Fibroblast of peridontal ligament (primary cell): Measurements from ENCODE around the gene KCNK16.

Source experiments
- DNase-seq: peaks from one replicate; pipeline ENCODE4 v3.0.0-alpha.2; 2010; ENCODE audit errors: extremely low read depth

The KCNK16 gene

DNA sequence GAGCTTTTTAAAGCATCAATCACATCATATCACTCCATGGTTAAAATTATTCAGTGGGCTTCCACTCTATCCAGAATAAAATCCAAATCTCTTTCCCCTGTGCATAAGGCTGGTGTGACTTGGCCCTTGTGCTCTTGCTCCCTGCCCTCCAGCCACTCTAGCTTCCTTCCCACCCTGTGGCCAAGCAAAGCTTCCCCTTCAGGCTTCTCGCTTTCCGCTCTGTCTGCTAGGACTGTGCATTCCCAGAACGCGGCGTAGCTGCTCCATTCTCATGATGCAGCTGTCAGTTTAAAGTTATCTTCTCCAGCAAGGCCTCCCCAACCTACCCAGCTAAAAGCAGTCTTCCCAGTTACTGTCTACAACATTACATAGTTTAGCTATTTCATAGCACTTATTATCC lies 19.4 kb upstream of the KCNK16 start:
- no peak for DNase-seq

DNA sequence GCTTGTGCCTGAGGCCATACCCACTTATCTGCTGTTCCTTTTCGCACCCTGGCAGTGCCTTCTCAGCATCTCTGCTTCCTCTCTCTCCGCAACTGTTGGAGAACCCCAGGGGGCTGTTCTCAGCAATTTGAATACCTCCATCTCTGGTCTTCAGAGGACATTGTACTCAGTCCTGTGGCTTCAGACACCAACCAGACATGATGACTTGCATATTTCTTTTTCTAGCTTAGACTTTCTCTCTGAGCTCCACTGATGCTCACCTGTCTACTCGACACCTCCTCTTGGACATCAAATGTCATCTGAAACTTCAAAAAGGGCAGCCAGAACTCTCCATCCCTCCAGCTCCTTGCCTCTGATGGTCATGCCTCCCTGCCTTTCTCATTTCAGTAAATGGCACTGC lies 18.9 kb upstream of the KCNK16 start:
- no peak for DNase-seq

DNA sequence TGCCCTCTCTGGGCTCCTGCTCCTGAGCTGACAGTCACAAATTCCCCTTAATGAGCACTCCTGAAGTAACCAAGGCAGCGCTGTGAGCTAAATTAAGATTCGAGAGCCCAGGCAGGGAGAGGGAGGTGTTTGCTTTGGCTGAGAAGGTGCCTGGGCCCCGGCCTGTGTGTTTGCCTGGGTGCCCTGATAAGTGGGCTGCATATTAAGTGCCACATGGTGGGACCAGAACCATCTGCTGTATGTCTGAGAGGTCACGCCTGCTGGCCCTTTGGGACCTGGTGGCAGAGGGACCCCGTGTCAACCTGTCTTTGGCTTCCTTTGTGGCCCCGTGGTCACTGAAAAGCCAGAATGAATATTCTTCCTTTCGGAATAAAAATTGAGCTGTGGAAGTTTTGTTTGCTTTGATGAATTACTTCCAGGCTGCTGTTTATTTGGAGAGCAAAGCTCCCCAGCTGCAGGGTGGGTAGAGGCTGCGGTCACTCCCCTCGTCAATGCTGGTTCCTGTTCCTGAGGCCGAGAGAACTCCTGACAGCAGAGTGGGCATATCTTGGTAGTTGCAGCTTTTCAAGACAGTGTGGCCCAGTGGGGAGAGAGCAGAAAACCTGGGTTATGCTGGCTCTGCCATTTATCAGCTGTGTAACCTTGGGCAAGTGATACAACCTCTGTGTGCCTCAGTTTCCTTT lies 17.5 kb upstream of the KCNK16 start:
- DNase-seq: no peak

DNA sequence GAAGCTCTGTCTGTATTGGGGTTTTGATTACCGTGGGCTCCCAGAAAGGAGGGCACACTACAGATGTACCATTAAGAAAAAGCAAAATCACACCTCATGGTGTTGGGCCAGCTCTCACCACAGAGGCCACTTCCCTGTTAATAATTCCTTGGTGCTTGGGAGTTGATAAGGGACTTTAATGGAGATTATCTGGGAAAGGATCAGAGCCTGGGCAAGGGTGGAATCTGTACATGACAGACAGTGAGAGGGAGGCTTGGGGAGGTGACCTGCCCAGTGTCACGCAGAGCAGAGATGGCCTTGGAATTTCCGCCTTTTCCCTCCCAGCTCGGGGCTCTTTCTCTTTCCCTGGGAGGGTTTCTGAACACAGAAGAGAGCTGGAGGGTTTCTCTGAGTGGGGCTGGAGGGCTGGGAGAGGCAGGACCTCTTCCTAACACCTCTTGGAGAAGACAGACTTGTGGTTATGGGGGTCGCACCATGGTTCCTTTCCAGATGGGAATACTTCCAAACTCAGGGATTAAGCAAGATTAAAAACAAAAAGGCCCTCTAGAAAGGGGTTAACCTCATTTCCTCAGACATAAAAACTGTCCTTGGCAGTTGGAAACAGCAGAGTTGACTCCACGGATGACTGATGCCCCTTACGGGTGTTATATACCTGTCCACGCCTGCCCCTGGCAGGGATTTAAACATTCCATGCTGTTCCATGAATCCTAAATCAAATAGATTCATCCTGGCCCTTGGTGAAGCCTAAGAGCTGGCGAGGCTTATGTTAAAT lies 16.8 kb upstream of the KCNK16 start:
- DNase-seq: no peak

DNA sequence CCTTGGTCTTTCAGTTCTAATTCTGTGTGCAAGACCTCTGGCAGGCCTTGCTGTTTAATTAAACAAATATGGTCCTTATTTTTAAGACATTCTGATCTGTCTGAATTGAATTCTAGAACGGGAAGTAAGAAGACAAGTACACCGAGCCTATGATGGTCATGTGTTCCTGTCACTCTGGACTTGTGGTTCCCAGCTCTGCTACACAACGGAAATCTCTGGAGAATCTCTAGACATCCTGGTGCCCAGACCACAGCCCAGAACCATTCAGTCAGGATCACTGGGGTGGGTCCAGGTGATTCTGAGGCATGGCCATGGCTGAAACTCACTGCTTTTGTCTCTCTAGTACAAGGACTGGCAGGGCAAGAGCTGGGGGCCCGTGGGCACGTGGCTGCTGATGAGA lies 15.9 kb upstream of the KCNK16 start:
- DNase-seq: no peak

DNA sequence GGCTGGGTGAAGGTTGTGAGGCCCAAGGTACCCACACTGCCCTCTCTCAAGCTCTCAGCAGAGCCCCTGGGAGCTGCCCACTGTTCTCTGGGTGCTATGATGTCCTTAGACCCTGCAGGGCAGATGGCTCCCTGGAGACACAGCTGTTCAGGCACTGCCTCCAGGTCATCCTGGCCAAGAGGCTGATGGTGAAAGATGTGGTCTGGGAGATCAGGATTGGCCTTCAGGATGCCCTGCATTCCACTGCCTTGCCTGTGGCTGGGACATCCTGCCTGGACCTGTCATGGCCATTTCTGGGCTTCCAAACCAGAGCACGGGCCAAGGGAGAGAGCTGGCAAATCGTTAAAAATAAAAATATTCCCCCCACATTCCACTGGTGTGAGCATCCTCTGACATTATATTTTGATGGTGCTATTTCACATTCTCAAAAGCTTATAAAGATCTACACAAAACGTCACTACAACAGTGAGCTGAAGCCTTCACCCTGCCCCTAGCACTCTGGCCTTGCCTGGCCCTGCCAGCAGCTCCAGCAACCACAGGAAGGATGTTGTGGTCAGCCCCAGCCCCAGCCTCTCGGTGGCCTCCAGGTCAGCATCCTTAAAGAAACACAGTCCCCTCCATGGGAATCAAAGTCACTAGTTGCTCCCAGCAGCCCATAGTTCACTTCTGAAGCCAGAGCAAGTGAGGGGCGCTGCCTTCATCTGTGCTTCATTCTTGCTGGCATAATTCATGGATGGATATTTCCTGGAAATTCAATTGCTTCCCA lies 13.5 kb upstream of the KCNK16 start:
- DNase-seq: no peak

DNA sequence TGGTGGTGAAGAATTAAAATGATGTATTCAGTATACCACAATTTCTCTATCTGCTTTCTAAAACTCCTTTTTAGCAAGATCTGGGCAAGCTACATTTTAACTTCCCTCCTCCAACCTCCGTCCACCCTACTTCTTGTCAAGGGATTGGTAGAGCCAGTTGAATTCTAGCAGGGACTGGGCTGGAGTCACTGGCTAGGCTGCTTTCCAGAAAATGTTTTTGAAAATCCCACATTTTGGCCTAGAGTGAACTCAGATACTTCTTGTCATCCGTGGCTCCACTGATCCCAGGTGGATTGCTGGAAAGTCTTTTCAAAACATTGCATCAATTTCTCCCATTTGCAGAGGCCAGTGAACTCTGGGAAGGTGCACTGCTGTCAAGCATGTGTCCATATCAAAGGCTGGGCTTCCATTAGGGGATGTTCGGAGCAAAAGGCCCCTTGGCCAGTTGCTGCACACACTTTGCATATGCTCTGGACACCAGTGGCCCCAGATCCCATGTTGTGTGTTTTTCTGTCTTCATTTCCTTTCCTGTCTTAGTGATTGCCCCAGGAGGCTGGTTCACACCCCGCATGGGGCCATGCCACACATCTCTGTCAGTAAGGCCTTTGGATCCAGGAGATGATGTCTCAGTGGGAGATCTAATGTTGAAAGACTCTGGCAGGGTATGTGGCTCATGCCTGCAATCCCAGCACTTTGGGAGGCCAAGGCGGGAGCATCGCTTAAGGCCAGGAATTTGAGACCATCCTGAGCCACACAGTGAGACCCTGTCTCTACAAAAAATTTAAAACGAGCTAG lies 11.3 kb upstream of the KCNK16 start:
- no peak for DNase-seq

DNA sequence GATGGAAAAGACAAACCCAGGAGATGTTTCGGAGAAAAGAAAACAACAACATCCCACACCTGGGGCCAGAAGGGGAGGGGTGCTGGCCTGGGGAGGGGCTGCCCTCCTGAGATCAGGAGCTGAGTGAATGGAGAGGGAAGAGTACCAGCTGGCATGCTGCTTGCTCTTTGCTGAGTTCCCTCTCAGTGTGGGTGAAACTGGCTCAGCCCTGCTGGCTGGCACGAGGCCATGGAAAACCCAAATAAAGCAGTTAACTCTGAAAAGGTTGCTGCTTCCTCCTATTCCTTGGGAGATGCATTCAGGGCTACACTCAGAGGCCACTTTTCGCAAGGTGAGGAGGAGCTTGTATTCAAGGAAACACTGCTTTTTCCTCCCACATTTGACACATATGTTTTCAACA lies 8.0 kb upstream of the KCNK16 start:
- DNase-seq: no peak

DNA sequence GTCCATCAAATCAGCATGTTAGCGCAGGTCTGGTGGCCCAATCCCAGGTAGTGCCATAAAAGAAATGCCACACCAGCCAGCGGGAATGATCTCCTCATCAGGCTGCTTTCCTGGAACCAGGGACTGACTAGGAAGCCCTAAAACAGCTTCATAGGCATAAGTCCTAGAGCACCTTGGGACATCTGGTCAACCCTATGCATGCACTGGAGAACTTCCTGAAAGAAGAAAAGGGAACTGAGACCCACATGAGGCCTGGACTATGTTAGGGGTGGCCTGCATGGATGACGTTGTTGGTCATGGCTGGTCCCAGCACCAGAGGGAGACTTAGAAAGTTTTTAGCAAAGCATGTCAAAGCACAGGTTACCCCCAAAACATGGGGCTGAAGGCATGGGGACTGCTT lies 7.6 kb upstream of the KCNK16 start:
- no peak for DNase-seq

DNA sequence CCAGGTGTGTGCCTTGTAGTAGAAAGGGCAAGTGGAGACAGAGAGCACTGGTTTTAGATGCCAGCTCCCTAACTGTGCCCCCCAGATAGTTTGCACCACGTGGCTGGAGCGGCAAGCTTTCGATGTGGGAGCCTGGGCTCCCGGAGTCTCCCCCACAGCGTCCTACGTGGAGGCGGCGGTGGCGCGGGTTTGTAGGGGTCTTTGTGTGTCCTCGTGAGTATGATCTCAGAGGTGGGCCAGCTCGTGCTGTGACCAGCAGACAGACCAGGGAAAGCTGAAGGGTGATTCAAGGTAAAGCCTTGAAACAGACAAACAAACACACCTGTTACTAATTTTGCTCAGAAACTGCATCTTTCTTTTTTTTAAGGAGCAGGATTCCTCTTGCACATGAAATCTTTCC lies 5.6 kb upstream of the KCNK16 start:
- DNase-seq: no peak

DNA sequence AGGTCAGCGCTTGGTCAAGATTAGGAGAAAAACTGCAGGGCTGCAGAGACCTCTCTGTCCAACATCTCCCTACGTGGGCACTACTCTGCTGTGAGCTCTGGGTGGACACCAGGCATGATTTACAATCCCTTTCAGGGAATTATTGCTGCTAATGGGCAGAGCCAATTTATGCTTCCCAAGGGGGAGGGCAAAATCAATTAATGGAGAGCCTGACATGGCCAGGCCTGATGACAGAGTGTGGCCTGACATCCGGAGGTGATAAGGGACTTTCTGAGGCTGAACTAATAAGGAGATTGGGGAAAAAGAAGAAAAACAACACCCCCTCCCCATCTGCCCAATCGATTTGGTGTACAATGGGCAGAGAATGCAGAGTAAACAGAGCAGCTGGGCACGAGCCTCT lies 5.0 kb upstream of the KCNK16 start:
- DNase-seq: no peak

DNA sequence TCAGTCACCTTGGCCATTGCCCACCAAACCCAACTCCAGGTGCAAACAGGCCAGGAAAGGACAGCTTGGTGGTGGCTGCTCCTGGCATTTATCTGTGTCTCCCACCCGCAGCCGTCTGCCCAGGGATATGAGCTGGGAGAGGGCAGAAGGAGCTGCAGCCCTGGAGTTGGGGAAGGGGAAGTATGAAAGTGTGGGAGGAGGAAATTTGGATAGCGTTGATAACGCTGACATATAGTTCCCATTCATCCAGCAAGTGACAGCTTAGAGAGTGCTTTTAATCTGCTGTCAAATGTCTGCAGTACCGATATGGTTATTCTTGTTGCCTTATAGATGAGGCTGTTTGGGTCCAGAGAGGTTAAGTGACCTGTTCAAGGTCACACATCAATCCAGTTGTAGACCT lies 741 bp downstream of the KCNK16 start:
- DNase-seq: no peak

DNA sequence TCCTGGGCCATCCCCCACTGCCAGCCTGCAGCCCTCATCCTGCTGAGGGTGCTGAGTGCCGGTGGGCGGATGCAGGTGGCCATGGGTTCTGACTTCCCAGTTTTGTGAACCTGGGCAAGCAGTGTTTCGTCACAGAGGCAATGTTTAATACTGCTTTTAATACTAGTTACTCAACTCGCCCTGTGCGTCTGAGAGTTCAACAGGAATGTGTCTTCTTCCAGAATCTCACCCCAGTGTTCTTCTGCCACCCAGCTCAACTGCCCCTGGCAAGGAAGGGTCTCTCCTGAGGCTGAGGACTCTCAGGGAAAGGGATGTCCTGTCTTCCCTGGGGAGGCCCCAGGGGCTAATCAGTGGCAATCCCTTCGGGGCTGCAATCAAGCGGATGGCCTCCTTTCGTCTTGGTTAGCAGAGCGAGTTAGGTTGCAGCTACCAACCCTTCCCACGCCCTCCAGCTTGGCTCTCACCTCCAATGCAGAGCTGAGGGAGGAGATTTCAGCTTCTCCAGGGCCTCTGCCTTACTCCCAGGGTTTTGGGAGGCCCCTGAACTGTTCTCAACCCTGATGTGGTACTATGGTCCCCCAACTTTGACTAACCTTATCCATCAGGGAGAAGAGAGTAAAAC lies 2.0 kb downstream of the KCNK16 start:
- no peak for DNase-seq

DNA sequence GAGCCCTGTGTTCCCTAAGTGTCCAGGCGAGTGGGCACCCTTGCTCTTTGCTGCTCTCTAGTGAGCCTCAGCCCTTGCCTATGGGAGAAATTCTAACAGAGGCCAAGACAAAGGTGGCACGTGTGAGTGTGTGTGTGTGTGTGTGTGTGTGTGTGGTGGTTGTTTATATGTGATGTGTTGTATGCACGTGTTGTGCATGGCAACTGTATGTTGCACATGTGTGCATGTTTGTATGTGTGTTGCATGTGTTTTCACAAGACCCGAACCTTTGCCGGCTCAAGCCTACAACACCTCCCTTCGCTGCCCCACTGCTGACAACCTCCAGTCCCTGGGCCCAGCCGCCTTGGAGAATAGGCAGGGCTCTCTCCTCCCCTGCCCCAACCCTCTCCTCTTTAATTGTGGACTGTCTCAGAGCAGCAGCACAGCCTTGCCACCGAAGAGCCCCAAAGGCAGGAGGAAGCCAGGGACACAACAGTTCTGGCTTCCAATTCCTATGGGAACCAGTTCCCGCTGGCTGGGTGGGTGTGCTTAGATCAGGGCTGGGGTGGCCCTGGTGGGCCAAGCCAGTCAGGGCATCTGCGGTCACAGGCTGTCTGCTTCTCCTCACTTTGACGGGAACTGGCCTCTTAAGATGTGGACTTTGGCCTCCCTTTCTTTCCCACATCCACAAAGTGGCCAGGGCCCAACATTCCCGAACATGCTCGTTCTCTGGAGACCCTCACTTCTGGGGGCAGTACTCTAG lies 2.7 kb downstream of the KCNK16 start:
- DNase-seq: no peak

DNA sequence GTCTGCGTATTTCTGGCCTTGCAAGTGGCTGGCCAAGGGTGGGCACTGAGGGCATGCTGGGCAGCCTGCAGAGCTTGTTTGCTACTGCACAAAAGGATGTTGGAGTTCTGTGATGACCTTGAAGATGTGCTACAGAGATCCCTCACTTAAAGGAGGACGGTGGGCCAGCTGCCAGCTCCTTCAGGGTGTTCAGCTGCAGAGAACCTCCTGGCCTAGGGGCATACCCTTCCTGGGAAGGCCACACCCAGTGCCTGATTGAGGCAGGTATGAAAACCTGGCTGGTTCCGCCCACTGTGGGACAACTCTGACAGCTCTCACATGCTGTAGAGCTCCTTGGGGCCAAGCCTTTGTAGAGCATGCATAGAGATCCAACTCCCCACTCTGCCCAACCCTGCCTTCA lies 5.2 kb downstream of the KCNK16 start:
- no peak for DNase-seq

DNA sequence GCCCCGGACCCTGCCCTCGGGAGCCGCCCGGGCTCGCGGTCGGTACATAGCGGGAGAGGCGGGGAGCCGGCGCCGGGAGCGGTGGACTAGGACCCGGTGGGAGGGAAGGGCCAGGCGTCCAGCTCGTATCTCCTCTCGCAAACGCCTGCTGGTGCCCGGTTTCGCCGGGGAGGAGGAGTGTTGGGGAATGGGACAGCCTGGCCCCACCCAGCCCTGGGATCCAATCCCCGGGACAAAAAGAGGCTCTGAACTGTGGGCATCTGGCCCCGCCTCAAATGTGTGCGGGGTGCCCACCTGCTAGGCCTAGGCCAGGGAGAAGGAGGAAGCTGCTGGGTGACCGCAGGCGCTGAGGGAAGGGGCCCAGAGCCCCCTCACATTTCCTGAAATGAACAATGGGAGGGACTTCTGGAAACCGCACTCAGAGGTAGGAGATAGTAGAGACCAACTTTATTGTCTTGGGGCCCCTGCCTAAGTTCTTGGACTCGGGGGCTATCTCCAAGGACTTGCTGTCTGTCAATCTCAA lies 8.2 kb downstream of the KCNK16 start, which contains the start of gene KCNK17:
Gene KCNK17 (minus strand): TSS at position 147 of the 523 bp plus-strand sequence. CDS start 99 bp downstream, at position 48.
- DNase-seq: no peak

DNA sequence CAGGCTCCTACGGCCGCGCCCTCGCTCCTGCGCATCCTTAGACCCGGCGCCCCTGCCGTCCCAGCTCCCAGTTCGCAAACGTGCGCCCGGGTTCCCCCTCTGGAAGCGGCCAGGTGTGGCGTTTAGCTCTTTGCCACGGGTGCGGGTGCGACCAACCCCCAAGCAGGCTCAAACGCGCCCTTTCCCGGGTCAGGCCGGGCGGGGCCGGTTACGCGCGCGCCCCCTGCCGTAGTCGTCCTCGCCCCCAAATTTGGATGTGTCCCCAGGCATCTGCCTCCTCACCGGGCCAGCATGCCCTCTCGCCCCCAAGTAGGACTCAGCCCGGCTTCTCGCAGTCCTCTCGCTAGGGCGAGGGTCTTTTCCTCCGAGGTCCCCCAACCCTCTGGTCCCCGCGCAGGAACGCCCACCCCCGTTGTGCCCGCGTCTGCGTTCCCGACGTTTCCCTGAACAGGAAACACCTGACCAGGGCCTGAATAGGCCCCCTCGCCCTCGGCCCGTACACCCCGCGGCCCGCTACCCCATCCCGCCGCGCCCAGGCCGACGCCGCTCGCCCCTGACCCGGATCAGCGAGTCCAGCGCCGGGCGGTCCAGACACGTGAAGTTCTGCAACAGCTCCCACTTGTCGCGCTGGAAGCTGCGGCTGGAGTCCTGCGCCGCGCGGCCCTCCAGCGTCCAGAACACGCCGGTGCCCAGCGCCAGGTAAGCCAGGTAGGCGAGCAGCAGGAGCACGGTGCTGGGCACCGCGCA lies 8.8 kb downstream of the KCNK16 start:
- DNase-seq: no peak

DNA sequence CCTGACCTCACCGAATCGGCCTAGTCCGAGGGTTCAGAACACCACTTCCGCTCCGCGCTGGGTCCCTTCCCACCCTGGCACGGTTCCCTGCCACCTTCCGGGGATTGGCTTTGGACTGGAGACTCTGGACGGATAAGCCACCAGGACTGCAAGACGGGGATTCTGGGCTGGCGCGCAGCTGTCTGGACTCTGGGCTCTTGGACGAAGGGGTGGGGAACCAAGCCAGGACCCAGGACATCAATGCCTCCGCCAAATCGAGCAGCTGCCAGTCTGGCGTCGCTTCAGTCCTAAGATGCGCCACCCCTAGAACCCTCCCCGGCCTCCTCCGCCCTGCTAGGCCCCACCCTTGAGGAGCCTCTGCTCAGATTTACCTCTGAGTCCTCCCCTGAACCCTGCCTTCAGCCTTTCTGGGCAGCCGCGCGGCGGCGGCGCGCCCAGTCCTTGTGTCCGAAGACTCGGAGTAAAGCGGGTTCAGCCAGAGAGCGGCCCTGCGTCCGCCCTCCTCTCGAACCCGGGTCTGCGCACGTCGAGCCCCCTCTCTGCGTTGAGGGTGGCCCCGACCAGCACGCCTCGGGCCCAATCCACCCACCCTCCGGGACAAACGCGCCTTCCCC lies 9.5 kb downstream of the KCNK16 start:
- no peak for DNase-seq

DNA sequence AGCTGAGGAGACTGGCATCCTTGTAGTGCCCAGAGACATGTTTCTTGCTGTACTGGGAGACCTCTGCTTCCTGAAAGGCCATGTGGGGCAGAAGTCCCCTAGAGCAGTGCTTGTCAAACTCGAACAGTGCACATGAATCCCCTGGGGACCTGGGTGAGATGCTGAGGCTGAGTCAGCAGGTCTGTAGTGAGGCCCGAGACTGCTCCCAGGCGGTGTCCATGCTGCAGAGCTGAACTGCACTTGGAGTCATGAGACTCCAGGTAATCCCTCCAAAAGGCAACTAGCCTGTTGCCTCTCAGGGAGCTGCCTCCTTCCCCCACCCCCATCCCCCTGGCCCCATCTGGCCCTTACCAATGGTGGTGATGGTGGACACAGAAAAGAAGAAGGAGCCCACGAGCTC lies 12.0 kb downstream of the KCNK16 start:
- DNase-seq: no peak
